GM23248 (cell line): ENCODE measurements around the gene TDRD3.

Experiments used
- EZH2 ChIP-seq: fragments of 200-600 bp; sonication (generic); IDR thresholded peaks from 2 replicates; pipeline ENCODE4 v1.6.1; 2018; ENCODE audit warnings: antibody characterized with exemption, mild to moderate bottlenecking; ENCODE audit not compliant: insufficient read depth, poor library complexity, severe bottlenecking
- EZH2phosphoT487 ChIP-seq: fragments of 200-600 bp; sonication (generic); IDR thresholded peaks from 2 replicates; pipeline ENCODE4 v1.6.1; 2018; ENCODE audit warnings: antibody characterized with exemption, moderate library complexity, mild to moderate bottlenecking, low read depth; ENCODE audit not compliant: insufficient read depth

DNA sequence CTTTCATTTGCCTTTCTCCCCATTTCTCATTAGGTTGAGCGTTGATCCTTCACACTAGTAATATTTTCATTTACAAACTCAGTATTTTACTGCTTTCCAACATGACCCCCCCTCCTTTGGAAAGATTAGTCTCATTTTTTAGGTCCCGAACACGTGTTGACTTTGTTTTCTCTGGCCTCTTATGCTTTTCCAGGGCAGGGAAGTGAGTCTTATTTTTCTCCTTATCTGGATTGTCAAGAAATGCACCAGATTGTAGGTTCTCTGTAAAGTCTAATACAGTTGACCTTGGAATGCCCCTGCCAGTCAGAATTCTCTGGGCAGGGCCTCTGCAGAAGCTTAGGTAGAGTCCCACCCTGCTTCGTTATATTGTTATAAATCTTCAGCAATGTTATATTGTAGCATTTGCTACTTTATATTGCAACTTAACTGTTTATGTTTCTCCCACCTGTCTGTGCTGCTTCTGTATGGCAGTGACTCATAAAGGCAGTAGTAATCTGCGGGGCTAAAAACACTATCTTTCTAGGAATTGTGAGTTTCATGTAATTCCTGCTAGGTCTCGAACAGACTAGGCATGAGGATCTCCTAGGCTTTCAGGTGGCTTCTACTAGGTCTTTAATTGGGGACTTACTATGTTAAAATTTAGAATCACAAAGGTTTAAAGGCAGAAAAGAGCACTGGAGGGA is 2.0 kb downstream of the TDRD3 start:
- TF ChIP-seq EZH2 (no peak), EZH2phosphoT487 (no peak)
